HG02870 (cell line): ENCODE data around the gene TSKU.

Source experiments
- ATAC-seq: cut with Tn5 transposase; IDR thresholded peaks from one replicate; pipeline ENCODE4 v1.9.1; 2021; ENCODE audit warnings: mild to moderate bottlenecking, moderate library complexity; ENCODE audit not compliant: unreplicated experiment

TSKU gene

GRCh38 chr11:76752321-76753143, 30.6 kb upstream of the TSKU start:
- no peak for ATAC-seq

GRCh38 chr11:76753449-76753848, 29.7 kb upstream of the TSKU start:
- ATAC-seq: no peak

DNA sequence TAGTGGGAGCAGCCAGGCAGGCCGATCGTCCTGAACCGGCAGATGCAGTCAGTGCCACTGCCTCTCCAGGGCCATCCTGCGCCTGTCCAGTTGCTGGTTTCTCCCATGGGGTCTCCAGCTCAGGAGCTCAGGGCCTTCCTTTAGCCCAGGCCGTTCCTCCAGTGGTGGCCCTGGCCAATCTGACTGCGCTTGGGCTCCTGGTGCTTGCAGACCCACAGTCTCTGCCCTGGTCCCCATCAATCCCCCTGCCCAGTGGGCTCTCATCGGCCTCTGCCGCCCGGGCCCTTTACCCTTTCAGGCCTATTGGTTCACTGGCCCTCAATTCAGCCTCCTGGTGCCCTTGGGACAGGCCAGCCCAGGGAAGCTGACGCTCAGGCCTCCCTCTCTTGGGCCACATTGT, 29.2 kb upstream of the TSKU start:
- no peak for ATAC-seq

GRCh38 chr11:76756341-76756741, 26.8 kb upstream of the TSKU start:
- no peak for ATAC-seq

DNA sequence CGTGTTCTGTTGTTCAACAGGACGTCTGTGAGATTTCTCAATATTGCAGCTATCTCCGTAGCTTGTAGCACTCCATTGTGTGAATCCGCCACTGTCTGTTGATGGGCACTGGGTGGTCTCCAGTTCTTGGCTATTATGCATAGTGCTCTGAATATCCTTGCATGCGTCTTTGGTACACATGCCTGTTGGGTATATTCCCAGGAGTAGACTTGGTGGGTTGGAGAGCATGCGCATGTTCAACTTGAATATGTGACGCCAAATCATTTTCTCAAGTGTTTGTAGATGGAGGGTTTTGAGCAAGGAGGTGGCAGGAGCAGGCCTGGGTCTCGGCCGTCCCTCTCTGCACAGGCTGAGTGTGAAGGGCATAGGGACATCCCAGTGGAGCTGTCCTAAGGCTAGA, 24.8 kb upstream of the TSKU start:
- no peak for ATAC-seq

- ATAC-seq: no peak
These were observed 24.1 kb upstream of the TSKU start for GRCh38 chr11:76759092-76759491.

DNA sequence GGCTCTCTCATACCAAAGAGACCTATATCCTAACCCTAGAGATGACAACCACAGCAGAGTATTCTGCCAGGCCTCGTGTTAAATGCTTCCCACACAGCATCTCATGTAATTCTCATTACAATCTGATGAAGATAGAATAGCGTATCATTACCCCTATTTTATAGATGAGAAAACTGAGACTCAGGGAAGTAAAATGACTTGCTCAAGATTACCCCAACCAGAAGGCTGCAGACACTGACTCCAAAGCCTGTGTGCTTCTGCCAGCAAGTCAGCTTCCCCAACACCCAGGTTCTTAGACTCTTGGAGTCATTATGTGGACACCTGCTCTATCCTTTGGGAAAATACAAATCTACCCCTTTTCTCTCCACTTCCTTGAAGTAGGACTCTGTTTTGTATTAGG, 23.6 kb upstream of the TSKU start:
- no peak for ATAC-seq

DNA sequence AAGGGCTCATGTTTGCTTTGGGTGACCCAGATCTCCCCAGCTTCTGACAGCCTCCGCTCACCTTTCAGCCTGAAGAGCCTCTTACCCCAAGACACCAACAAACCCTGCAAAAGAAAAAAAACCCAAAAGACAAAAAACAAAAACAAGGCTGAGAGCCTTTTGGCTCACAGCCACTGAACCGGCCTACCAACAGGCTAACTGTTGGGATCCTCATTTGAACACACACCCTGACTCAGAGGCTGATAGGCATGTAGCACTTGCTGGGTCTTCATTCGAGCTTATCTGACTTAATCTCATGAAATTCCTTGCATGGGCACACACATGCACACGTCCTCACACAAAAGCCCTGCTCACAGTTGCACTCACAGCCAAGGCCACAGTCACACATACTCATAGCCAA, 22.9 kb upstream of the TSKU start:
- ATAC-seq: no peak

GRCh38 chr11:76761718-76762355, 21.3 kb upstream of the TSKU start:
- ATAC-seq: no peak

GRCh38 chr11:76762356-76762752, 20.8 kb upstream of the TSKU start:
- ATAC-seq: no peak

DNA sequence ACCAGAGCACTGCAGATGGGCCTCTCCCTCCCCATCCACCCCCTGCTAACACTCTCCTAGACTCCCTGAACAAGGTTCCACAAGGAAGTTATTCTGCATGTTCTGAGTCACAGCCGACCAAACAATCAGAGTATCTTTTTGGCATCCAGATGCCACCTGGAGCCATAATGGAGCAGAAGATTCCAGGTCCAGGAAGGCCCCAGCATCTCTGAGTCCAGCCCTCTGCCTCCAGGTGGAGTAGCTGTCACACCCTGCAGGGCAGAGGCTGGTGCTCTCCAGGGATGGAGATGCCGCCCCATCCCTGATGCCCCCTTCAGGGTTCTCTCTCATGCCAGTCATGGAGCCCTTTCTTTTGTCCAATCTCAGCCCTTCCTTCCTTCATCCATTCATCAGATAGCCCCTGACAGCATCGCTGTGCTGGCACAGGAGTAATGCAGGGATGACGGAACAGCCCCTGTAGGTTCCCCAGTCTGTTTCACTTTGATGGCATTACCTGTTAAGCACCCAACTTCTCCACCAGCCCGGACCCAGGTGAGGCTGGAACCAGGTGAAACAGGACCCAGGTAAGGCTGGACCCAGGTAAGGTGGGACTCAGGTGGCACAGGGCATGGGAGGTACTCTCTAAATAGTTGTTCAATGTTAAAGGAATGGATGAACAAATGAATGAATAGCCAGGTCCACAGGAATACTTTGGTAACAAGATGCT, 20.1 kb upstream of the TSKU start:
- ATAC-seq: no peak

- ATAC-seq: no peak
These were observed 19.4 kb upstream of the TSKU start for GRCh38 chr11:76763573-76764346.

DNA sequence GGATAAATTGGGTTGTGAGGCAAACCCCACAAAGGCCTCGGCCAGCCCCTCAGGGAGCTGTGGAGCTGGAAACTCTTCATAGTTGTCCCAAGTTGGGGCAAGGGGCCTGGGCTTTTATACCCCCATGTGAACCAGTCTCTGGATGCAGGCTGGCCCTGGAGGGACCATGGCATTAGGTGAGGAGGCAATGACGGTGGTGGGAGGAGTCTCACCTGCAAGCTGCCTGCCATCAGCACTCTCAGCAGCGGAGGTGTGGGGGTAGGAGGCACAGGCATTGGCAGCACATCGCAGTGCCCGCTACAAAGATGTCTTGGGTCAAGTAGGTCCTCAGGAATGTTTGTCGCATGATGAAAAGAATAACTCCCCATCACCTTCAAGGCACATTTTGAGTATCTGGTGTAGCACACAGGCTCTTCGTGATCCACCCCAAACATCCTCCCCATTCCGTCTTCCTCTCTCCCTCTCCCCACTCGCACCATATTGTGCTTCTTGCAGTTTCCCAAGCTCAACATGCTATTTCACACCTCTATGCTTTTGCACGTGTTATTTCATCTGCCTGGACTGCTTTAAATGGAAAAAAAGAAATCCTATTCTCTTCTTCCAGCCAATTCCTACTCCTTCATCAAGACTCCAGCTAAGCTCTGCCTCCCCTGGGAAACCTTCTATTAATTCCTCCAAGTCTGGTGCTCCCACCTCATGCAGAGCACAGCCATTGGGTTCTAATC, 18.1 kb upstream of the TSKU start:
- no peak for ATAC-seq

DNA sequence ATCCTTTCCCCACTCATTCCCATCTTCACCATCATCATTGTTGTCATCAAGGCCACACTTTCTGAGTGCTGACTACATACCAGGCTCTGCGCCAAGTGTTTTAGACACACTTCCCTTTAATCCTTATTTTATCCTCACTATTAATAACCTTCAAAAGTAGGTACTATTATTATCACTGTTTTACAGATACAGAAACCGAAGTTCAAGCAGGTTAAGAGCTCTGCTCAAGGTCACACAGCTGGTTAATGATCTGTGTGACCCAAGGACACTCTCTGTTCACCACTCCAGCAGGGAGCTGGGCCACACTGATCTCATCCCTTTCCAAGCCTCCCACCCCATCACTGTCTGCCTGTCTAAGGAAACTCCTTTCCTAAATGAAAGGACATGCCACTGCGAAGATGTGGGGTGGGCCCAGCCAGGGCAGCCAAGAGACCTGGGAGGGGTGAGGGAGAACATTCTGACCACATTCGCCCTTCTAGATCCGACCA, 17.2 kb upstream of the TSKU start:
- no peak for ATAC-seq

DNA sequence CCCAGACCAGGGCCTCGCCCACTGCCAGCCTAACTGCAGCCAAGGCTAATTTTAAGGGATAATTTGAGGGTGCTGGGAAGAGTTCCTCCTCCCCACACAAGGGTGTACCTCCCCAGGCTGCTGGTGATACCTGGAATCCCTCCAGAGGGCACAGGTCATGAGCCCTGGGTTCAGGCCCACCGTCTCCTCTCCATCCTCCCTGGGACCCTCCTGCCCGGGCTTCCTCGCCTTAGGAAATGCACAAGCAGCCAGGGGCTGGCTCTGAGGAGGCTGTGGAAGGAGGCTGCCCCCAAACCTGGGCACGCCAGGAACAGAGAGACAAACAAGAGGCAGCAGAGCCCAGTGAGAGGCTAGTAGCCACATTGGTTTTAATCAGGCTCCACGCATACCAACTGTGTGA, 16.6 kb upstream of the TSKU start:
- ATAC-seq: no peak

DNA sequence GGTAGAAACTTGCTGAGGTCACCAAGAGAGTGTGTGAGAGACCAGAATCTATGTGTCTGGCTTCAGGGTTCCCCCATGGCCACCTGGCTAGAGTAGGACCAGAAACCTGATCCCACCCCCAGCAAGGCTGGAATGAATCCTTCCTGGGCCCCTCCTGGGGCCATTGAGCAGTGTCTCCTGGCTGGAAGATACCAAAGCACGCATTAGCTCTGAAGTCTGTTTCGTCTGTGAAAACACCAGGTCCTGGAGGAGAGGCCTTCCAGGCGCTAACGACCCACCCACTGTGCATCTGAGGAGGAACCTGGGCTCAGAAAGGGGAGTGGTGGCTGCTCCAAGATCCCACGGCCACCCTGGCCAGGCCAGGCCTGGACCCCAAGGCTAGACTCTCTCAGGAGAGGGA, 15.5 kb upstream of the TSKU start:
- no peak for ATAC-seq

DNA sequence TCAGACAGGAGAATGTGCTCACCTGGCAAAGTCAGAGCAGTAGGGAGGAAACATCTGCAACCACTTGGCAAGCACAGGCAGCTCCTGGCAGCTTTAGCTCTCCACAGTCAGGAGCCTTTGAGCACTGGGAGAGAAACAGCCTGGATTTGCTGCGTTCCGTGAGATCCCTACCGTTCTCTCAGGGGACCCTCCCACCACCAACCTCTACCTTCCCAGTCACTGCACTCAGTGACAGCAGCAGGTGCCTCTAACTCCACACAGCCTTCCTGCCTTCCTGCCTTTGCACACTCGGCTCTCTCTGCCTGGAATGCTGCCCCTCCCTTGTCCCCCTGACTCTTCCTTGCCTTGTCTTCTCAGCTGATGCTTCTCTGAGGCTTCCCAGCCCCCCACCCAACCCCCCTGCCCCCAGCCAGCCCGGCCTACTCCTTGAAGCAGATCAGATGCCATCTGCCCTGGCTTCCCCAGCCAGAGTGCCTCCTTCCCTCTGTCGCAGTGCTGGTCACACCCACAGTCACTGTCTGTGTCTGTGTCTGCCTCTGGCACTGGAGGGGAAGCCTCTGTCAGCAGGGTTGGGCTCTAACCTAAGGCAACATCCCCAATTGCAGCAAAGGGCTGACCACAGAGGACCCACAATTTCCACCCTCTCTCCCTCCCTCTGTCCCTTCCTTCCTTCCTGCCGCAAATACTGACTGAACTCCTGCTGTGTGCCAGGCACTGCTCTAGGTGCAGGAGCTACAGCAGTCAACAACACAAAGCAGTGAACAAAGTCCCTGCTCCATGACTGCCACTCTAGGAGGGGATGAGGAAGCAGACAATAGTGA, 14.9 kb upstream of the TSKU start:
- ATAC-seq: no peak

DNA sequence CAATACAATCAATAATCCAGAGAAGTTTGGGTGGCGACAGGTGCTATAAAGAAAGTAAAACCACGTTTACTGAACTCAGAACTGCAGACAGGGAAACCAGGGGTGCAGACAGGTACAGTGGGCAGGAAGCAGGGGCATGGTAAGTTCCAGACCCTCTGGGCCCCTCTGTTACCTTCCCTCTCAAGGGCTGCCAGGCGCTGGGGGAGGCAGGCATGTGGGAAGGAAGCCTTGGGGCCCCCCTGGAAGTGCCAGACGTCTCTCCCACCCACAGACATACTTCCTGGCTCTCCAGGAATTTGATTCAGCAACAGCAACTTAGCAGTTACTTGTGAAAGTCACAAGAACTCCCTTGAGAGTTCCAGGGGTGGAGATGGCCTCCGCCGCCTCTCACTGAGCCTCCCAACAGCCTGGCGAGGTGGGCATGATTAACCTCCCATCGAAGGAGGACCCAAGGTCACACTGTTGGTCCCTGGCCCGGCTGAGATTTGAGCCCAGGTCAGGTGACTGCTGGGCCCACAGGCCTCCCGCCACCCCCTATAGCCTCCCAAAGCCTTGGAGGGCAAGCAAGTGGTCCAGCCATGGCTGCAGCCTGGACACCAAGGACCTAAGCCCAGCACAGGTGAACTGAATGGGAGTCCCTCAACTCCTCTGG, 14.1 kb upstream of the TSKU start:
- ATAC-seq: no peak
